Transverse colon (tissue), 3 donors: Measurements from ENCODE around the gene COG5.

Source experiments
- CTCF ChIP-seq, 5 experiments: fragments of 200-600 bp in 3 of 5; fragments of 450-650 bp in 2 of 5; sonication (generic) in 3 of 5; IDR thresholded peaks; 1 replicate in 2 of 5; 2 replicates in 3 of 5; pipeline ENCODE4 v1.5.1; 2016 to 2017; ENCODE audit warnings: antibody characterized with exemption in 5 of 5, inconsistent platforms in 3 of 5, mild to moderate bottlenecking in 2 of 5, moderate library complexity in 1 of 5
- POLR2A ChIP-seq: fragments of 450-650 bp; IDR thresholded peaks from one replicate; pipeline ENCODE4 v1.6.1; 2016; ENCODE audit warnings: antibody characterized with exemption, mild to moderate bottlenecking, moderate library complexity

- TF ChIP-seq CTCF (IDR thresholded peaks at IDR 0.05) (no peak), POLR2A (no peak)
These were observed 94.9 kb downstream of the COG5 start for GRCh38 chr7:107468824-107469223.
